PC-9 (cell line): ENCODE results near the gene SLCO2A1.

Experiments
- EZH2 ChIP-seq: fragments of 200-600 bp; sonication (generic); IDR thresholded peaks from 2 replicates; pipeline ENCODE4 v1.8.0; 2017; ENCODE audit warnings: antibody characterized with exemption, low read depth
- TF ChIP-seq, protein P1 (sequence below): fragments of 200-600 bp; sonication (generic); conservative IDR thresholded peaks from 2 replicates; pipeline ENCODE4 v1.6.1; 2017; ENCODE audit warnings: mixed run types, antibody characterized with exemption, mild to moderate bottlenecking, moderate library complexity

DNA sequence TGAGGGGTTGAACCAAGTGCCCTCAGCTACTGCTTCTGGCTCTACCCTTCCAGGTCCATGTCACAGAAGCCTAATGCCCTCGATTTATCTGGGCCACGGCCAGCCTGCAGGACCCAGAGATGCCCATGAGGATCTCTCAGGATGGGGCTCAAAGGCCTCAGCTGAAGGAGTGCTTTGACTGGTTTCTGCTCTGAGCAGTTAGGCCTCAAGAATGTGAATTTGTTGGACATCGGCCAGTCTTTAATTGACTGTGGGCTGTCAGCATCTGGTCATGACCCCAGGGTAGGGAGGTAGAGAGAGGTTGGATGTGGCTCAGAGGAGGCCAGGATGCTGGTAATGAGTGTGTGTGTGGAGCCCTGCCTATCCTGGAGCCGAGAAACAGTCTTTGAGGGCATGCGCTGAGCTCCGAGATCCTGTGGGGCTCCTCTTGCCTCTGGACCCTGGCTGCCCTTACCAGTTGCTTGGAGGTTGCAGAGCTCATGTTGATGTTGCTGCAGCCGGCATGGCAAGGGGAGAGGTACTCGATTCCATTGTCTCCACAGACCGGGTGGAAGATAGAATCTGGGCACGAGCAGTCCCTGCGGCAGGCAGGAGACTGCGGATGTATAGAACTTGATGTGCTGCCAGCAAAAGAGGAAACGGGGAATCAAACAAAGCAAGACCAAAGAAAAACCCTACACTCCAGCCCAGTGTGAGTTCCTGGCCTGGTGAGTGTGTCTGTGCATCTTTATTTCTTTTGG, 84.9 kb downstream of the SLCO2A1 start:
- TF ChIP-seq, protein P1, sequence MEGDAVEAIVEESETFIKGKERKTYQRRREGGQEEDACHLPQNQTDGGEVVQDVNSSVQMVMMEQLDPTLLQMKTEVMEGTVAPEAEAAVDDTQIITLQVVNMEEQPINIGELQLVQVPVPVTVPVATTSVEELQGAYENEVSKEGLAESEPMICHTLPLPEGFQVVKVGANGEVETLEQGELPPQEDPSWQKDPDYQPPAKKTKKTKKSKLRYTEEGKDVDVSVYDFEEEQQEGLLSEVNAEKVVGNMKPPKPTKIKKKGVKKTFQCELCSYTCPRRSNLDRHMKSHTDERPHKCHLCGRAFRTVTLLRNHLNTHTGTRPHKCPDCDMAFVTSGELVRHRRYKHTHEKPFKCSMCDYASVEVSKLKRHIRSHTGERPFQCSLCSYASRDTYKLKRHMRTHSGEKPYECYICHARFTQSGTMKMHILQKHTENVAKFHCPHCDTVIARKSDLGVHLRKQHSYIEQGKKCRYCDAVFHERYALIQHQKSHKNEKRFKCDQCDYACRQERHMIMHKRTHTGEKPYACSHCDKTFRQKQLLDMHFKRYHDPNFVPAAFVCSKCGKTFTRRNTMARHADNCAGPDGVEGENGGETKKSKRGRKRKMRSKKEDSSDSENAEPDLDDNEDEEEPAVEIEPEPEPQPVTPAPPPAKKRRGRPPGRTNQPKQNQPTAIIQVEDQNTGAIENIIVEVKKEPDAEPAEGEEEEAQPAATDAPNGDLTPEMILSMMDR = no peak
- TF ChIP-seq EZH2 = no peak
